Stomach smooth muscle (tissue), 2 donors: ENCODE results near the gene MORF4L1.
A peak's percentile ranks its signal among the peaks of the same experiment; 100 is the strongest.
"Not testable (repeated sequence)": the region's sequence is repeated elsewhere in the genome, so short reads cannot be mapped to it uniquely, and the experiment has no call there.

Experiments
- H3K27ac ChIP-seq: one replicate; pipeline ENCODE4 v1.7.0; 2013; ENCODE audit warnings: mild to moderate bottlenecking, low read length, inconsistent platforms
- H3K27me3 ChIP-seq, 2 donors: one replicate each; pipeline ENCODE4 v1.7.0; 2013; ENCODE audit warnings: low read length in 2 of 2; ENCODE audit not compliant: insufficient read depth in 2 of 2, control insufficient read depth in 1 of 2
- H3K36me3 ChIP-seq, 2 donors: one replicate each; pipeline ENCODE4 v1.7.0; 2013; ENCODE audit warnings: low read length in 2 of 2; ENCODE audit not compliant: control insufficient read depth in 2 of 2, insufficient read depth in 2 of 2
- H3K4me1 ChIP-seq: one replicate; pipeline ENCODE4 v1.7.0; 2013; ENCODE audit warnings: low read length; ENCODE audit not compliant: control insufficient read depth, insufficient read depth
- H3K4me3 ChIP-seq, 2 donors: one replicate each; pipeline ENCODE4 v1.7.0; 2013; ENCODE audit warnings: low read length in 2 of 2
- H3K9ac ChIP-seq, 2 donors: one replicate each; pipeline ENCODE4 v1.7.0; 2013; ENCODE audit warnings: low read length in 2 of 2, mild to moderate bottlenecking in 1 of 2
- H3K9me3 ChIP-seq, 2 donors: one replicate each; pipeline ENCODE4 v1.7.0; 2013; ENCODE audit warnings: low read length in 2 of 2; ENCODE audit not compliant: control insufficient read depth in 2 of 2
- donor health status: healthy.
- donor health status: Pancreatic carcinoma.

MORF4L1 gene

DNA sequence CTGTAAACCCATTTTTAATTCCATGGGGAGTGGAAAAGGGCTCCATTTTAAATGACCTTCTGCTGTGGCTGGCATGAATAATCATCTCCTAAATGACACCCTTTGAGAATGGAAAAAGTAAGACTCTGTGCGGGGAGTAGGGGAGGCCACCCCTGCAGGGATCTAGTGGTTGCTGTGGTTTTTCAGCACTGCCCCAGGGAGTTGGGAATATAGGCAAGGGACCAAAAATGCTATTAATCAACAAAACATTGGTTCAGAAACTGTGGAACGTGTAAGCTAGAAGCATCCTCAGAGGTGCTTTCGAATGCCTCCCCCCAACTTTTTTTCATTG, 31.3 kb upstream of the MORF4L1 start:
- Histone ChIP-seq H3K27me3 (no peaks in the 10 kb centered on the region), H3K27ac (no peak overlapping the region), H3K36me3 (no peaks in the 10 kb centered on the region)

DNA sequence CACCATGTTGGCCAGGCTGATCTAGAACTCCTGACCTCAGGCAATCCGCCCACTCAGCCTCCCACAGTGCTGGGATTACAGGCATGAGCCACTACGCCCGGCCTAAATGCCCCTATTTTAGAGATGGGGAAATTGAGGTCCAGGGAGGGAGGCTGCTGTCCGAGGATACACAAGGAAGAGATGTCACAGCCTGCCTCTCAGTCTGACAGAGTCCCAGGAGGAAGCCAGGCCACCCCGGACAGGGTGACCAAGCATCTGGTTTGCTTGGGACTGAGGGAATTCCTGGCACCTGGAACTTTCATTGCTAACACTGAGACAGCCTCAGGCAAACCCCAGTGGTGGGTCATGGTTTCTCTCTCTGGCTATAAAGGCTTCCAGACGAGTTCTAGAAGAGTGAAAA, 30.8 kb upstream of the MORF4L1 start:
- Histone ChIP-seq H3K9me3 (no peaks in the 10 kb centered on the region), H3K36me3 (no peaks in the 10 kb centered on the region), H3K27ac (no peak overlapping the region), H3K4me3 (no peak overlapping the region), H3K27me3 (no peaks in the 10 kb centered on the region), H3K4me1 (peaks cover 5% of the 10 kb centered on the region), H3K9ac (no peak overlapping the region)

More for the DNA sequence above, 31.3 kb upstream of the MORF4L1 start:
- Histone ChIP-seq H3K4me3 (no peak overlapping the region), H3K4me1 (peaks cover 5% of the 10 kb centered on the region), H3K9ac (no peak overlapping the region), H3K9me3 (no peaks in the 10 kb centered on the region)

DNA sequence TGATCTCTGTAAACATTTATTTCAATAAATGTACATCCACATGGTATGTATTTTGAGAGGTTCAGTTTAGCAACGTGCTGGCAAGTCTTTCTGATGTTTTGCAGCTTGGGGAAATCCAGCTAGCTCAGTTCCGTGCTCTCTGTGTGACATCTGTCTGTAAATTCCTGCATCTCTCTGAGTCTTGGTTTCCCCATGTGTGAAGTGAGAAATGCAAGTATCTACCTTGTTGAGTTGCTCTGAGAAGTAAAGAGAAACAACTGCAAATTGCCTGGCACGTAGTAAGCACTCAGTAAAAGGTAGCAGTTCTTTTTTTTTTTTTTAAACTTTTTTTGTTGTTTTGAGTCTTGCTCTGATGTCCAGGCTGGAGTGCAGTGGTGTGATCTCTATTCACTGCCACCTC, 30.2 kb upstream of the MORF4L1 start:
- peaks cover 5% of the 10 kb centered on the region for H3K4me1 ChIP-seq
- no peaks in the 10 kb centered on the region for H3K36me3 ChIP-seq
- no peaks in the 10 kb centered on the region for H3K9me3 ChIP-seq
- H3K4me3 ChIP-seq, result no peak overlapping the region
- no peak overlapping the region for H3K27ac ChIP-seq
- H3K9ac ChIP-seq, result no peak overlapping the region
- H3K27me3 ChIP-seq, result no peaks in the 10 kb centered on the region

DNA sequence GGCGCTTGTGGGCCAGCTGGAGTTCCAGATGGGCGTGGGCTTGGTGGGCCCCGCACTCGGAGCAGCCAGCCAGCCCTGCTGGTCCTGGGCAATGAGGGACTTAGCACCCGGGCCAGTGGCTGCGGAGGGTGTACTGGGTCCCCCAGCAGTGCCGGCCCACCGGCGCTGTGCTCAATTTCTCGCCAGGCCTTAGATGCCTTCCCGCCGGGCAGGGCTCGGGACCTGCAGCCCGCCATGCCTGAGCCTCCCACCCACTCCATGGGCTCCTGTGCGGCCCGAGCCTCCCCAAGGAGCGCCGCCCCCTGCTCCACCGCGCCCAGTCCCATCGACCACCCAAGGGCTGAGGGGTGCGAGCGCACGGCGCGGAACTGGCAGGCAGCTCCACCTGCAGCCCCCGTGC, 25.8 kb upstream of the MORF4L1 start:
- H3K9me3 ChIP-seq, H3K4me1 ChIP-seq, H3K36me3 ChIP-seq, H3K27ac ChIP-seq, H3K9ac ChIP-seq, H3K4me3 ChIP-seq, H3K27me3 ChIP-seq: not testable (repeated sequence)

DNA sequence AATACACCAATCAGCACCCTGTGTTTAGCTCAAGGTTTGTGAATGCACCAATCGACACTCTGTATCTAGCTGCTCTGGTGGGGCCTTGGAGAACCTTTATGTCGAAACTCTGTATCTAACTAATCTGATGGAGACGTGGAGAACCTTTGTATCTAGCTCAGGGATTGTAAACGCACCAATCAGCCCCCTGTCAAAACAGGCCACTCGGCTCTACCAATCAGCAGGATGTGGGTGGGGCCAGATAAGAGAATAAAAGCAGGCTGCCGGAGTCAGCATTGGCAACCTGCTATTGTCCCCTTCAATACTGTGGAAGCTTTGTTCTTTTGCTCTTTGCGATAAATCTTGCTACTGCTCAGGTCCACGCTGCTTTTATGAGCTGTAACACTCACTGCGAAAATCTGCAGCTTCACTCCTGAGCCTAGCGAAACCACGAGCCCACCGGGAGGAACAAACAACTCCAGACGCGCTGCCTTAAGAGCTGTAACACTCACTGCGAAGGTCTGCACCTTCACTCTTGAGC, 25.2 kb upstream of the MORF4L1 start:
- H3K9ac ChIP-seq, H3K27me3 ChIP-seq, H3K36me3 ChIP-seq, H3K9me3 ChIP-seq, H3K4me3 ChIP-seq, H3K27ac ChIP-seq, H3K4me1 ChIP-seq: not testable (repeated sequence)

DNA sequence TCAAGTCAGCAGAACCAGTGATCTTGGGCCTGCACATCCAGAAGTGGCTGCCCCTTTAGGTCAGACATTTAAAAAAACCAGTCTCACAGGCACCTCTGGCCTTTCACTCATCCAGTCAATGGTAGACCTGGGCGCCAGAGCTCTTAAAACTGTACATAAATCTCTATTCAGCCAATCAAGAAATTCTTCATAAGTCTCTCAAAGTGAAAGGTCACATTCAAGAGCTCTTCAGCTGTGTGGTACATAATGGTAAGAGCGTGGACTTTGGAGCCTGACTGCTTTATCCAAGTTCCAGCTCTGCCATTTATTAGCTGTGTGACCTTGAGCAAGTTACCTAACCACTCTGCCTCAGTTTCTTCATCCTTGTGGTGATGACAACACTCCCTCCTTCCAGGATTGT, 22.3 kb upstream of the MORF4L1 start:
- no peaks in the 10 kb centered on the region for H3K36me3 ChIP-seq
- no peaks in the 10 kb centered on the region for H3K9me3 ChIP-seq
- no peak overlapping the region for H3K4me3 ChIP-seq
- no peak overlapping the region for H3K27ac ChIP-seq
- H3K9ac ChIP-seq, result no peak overlapping the region
- no peaks in the 10 kb centered on the region for H3K4me1 ChIP-seq
- no peaks in the 10 kb centered on the region for H3K27me3 ChIP-seq

DNA sequence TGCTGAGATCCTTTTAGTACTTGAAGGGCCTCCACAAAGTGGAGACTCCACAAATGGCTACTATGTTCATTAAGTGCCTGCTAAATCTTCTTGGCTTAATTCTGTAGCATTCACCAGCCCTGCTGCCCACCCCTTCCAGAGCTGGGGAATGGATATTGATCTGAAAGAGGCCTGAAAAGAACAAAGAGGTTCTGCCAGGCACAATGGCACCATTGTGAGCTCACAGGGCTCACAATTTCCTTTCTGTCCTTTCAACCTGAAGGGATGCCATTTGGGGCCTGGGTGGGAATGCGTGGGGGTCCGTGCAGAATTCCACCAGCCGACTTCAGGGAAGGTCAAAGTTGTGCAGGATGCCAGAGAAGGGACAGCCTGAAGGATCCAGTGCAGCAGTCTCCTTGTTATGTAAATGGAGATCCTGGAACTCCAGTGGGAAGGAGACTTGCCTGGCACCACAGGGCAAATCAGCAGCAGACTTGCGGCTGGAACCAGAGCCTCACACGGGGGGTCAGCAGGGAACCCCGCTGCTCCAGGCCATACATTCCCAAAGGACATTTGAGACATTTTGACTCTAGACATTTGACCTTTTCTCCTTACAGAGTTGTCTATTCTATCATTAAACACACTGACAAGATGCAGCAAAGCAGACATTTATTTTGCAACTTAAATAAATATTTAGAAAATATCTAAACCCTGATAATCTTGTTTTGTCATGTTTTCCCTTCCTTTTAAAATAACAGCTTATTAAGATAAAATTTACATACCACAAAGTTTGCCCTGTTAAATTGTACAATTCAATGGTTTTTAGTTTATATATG, 21.5 kb upstream of the MORF4L1 start:
- Histone ChIP-seq H3K9ac (no peak overlapping the region), H3K36me3 (no peaks in the 10 kb centered on the region)

DNA sequence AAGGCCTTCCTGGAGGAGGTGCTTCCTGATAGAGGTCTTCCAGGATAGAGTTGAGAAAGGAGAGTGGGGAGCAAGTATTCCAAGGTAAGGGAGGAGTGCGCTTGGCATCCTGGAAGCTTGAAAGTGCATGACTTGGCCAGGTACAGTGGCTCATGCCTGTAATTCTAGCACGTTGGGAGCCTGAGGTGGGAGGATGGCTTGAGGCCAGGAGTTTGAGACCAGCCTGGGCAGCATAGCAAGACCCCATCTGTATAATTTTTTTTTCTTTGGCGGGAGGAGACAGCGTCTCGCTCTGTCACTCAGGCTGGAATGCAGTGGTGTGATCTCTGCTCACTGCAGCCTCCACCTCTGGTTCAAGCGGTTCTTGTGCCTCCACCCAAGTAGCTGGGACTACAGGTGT, 19.2 kb upstream of the MORF4L1 start:
- no peak overlapping the region for H3K27ac ChIP-seq
- H3K9ac ChIP-seq, result no peak overlapping the region
- no peak overlapping the region for H3K4me3 ChIP-seq
- H3K9me3 ChIP-seq, result no peaks in the 10 kb centered on the region
- no peaks in the 10 kb centered on the region for H3K27me3 ChIP-seq
- no peaks in the 10 kb centered on the region for H3K4me1 ChIP-seq
- no peaks in the 10 kb centered on the region for H3K36me3 ChIP-seq

More for the DNA sequence above, 21.5 kb upstream of the MORF4L1 start:
- Histone ChIP-seq H3K27me3 (no peaks in the 10 kb centered on the region), H3K4me1 (no peaks in the 10 kb centered on the region), H3K9me3 (no peaks in the 10 kb centered on the region), H3K27ac (no peak overlapping the region), H3K4me3 (no peak overlapping the region)

DNA sequence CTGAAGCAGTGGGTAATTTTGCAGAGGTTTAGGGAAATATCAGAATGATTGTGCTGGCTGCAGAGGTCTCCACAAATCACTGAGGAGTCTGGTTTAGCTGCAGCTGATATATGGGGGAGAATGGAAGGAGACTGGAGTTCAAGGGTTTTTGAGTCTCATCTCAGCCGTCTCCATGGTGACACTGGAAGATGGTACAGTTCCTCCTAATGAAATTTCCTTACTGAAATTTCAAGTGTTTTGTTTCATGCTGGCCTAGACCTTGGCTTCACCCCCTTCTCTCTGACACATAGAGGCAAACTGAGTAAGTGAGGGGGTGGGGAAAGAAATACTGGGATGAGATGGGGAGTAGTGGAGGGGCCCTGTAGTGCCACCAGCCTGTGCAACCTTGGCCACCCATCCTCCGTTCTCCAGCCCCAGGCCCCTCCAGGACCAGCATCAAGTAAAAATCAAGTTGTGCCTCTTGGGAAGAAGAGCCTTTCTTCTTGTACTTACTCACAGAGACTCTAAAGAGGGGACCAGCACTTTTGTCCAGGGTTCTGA, 17.8 kb upstream of the MORF4L1 start:
- H3K4me1 ChIP-seq, result no peaks in the 10 kb centered on the region
- no peak overlapping the region for H3K27ac ChIP-seq
- H3K9ac ChIP-seq, result no peak overlapping the region
- H3K27me3 ChIP-seq, result no peaks in the 10 kb centered on the region
- H3K4me3 ChIP-seq, result no peak overlapping the region
- no peaks in the 10 kb centered on the region for H3K36me3 ChIP-seq
- H3K9me3 ChIP-seq, result no peaks in the 10 kb centered on the region

DNA sequence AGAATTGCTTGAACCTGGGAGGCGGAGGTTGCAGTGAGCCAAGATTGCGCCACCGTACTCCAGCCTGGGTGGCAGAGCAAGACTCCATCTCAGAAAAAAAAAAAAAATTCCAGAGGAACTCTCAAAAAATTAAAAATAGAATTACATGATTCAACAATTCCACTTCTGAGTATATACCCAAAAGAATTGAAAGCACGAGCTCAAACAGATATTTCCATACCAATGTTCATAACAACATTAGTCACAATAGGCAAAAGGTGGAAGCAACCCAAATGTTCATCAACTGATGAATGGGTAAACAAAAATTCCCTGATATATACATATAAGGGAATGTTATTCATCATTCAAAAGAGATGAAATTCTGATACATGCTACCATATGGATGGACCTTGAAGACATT, 16.9 kb upstream of the MORF4L1 start:
- Histone ChIP-seq H3K4me3 (no peak overlapping the region), H3K4me1 (no peaks in the 10 kb centered on the region), H3K27me3 (no peaks in the 10 kb centered on the region), H3K9me3 (no peaks in the 10 kb centered on the region), H3K36me3 (no peaks in the 10 kb centered on the region), H3K9ac (no peak overlapping the region), H3K27ac (no peak overlapping the region)

DNA sequence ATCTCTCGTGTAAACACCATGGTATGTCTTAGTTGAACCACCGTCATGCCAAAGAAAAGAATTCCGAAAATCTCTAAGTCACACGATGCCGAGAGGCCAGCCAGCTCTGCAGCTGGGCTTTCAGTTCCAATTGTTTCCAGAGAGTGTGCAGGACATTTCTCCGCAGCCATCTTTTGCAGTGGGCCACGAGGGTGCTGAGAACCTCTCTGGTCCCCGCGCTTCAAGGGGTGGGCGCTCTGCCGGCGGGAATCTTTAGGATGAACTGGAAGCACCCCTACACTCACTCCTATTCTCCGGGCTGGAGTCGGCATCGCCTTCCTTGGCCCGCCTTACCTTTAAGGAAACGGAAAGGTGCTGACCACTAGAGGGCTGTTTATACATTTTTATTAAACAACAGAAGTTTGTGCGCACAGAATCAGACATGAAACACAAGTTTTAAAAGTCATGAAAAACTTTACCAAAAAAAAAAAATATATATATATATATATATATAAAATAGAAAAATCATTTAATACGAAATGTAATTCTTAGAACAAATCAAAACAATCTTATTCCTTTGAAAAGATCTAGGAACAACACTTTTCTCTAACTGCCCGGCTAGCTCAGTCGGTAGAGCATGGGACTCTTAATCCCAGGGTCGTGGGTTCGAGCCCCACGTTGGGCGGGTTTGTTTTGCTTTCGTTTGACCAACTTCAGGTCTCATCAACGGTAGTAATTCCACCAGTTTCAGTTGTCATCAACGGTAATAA, 12.5 kb upstream of the MORF4L1 start:
- peak overlapping the region; percentile 17 to 47 for H3K9ac ChIP-seq
- no peaks in the 10 kb centered on the region for H3K9me3 ChIP-seq
- no peaks in the 10 kb centered on the region for H3K4me1 ChIP-seq
- H3K27ac ChIP-seq, result peak overlapping the region; percentile 49
- H3K4me3 ChIP-seq, result peak overlapping the region; percentile 66 to 76
- H3K36me3 ChIP-seq, result no peaks in the 10 kb centered on the region
- H3K27me3 ChIP-seq, result no peaks in the 10 kb centered on the region
